HG03460 (cell line): ENCODE data around the gene PRRT1.
"Not testable (repeated sequence)": the region's sequence is repeated elsewhere in the genome, so short reads cannot be mapped to it uniquely, and the experiment has no call there.

ENCODE experiments used
- ATAC-seq: cut with Tn5 transposase; IDR thresholded peaks from one replicate; pipeline ENCODE4 v1.9.1; 2021; ENCODE audit not compliant: unreplicated experiment

Gene PRRT1

GRCh38 chr6:32105433-32105832, 46.3 kb downstream of the PRRT1 start:
- no peak for ATAC-seq

GRCh38 chr6:32102255-32102654, 49.5 kb downstream of the PRRT1 start:
- ATAC-seq: no peak

DNA sequence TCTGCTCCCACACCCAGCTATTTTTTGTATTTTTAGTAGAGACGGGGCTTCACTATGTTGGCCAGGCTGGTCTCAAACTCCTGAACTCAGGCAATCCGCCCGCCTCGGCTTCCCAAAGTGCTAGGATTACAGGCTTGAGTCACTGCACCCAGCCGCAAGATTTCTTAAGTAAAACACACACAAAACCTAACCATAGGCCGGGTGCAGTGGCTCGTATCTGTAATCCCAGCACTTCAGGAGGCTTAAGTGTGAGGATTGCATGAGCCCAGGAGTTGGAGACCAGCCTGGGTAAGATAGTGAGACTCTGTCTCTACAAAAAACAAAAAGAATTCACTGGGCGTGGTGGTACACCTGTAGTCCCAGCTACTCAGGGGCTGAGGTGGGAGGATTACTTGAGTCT, 51.5 kb downstream of the PRRT1 start:
- ATAC-seq: not testable (repeated sequence)
